Measurements from ENCODE around the gene NSMCE3. TPM values are rescaled to one million over a fixed set of nuclear protein-coding genes. Genes with fewer than 3 reads are reported as not detected.

The NSMCE3 gene
- total and polyA plus RNA-seq, 3 experiments from 2014 or later: 8.7 to 35.4 (median 8.8) TPM

- ChIA-PET CTCF (interaction anchor here (1.2 to 1.4 kb wide), 2 partner anchors 9 to 167 kb away, joined by 3 read pairs; no protein-coding TSS in a partner anchor), POLR2A (interaction anchor here (1.1 kb wide), 1 partner anchor 187 kb away, joined by 3 read pairs; no protein-coding TSS in a partner anchor)
- peak; percentile 28 to 78 (median 64) for DNase-seq
- H3K27me3 Mint-ChIP-seq: peaks cover 0 to 3% of the 10 kb centered on the region in 2 donors
- H3K9me3 Mint-ChIP-seq: no peaks in the 10 kb centered on the region
- Histone ChIP-seq H3K36me3 (ENCODE audit: insufficient read depth, low read length) (no peaks in the 10 kb centered on the region), H3K27me3 (ENCODE audit: insufficient read depth, low read length, poor library complexity, severe bottlenecking) (no peaks in the 10 kb centered on the region), H3K27ac (ENCODE audit: low read depth, low read length) (peak overlapping the region; percentile 86), H3K4me3 (ENCODE audit: low read length) (peak overlapping the region; percentile 71), H3K4me1 (ENCODE audit: insufficient read depth, low read length) (peaks cover 31% of the 10 kb centered on the region), H3K9me3 (ENCODE audit: low read length) (no peaks in the 10 kb centered on the region)
- peaks cover 0 to 18% (median 6%) of the 10 kb centered on the region in 3 donors for H3K36me3 Mint-ChIP-seq
- H3K4me3 Mint-ChIP-seq: peak overlapping the region; percentile 88 to 99 (median 99)
- peak overlapping the region; percentile 88 to 100 (median 98) for H3K27ac Mint-ChIP-seq
- H3K4me1 Mint-ChIP-seq: peaks cover 45 to 62% (median 57%) of the 10 kb centered on the region in 3 donors
These were observed 727 bp downstream of the NSMCE3 start for GRCh38 chr15:29268706-29269484.

GRCh38 chr15:29266052-29266582, 3.5 kb downstream of the NSMCE3 start:
- CTCF ChIA-PET: no interaction called here

GRCh38 chr15:29263289-29263688, 6.3 kb downstream of the NSMCE3 start:
- Mint-ChIP-seq H3K9me3 (no peaks in the 10 kb centered on the region), H3K4me1 (peaks cover 25 to 36% (median 32%) of the 10 kb centered on the region in 3 donors), H3K27me3 (no peaks in the 10 kb centered on the region), H3K27ac (peak overlapping the region in 4 of 8 donors; percentile 13 to 76 (median 20)), H3K36me3 (peaks cover 0 to 7% (median 6%) of the 10 kb centered on the region in 3 donors), H3K4me3 (no peak overlapping the region)
- peaks cover 25% of the 10 kb centered on the region for H3K4me1 ChIP-seq (ENCODE audit: insufficient read depth, low read length)
- no peak overlapping the region for H3K27ac ChIP-seq (ENCODE audit: low read depth, low read length)
- no peaks in the 10 kb centered on the region for H3K27me3 ChIP-seq (ENCODE audit: insufficient read depth, low read length, poor library complexity, severe bottlenecking)
- H3K36me3 ChIP-seq (ENCODE audit: insufficient read depth, low read length): no peaks in the 10 kb centered on the region
- POLR2A ChIA-PET: no interaction called here
- no peak overlapping the region for H3K4me3 ChIP-seq (ENCODE audit: low read length)
- no peak for DNase-seq
- CTCF ChIA-PET: no interaction called here
- no peaks in the 10 kb centered on the region for H3K9me3 ChIP-seq (ENCODE audit: low read length)

More at GRCh38 chr15:29266052-29266582, 3.5 kb downstream of the NSMCE3 start:
- no peaks in the 10 kb centered on the region for H3K27me3 ChIP-seq (ENCODE audit: insufficient read depth, low read length, poor library complexity, severe bottlenecking)
- no peak overlapping the region for H3K27ac ChIP-seq (ENCODE audit: low read depth, low read length)
- Mint-ChIP-seq H3K27me3 (peaks cover 0 to 3% of the 10 kb centered on the region in 2 donors), H3K4me3 (peak overlapping the region in 4 of 7 donors; percentile 9 to 58 (median 10)), H3K27ac (peak overlapping the region in 4 of 8 donors; percentile 24 to 93 (median 41)), H3K4me1 (peaks cover 44 to 57% (median 55%) of the 10 kb centered on the region in 3 donors), H3K36me3 (peaks cover 0 to 18% (median 6%) of the 10 kb centered on the region in 3 donors), H3K9me3 (no peaks in the 10 kb centered on the region)
- no peak for DNase-seq
- POLR2A ChIA-PET: no interaction called here
- H3K4me1 ChIP-seq (ENCODE audit: insufficient read depth, low read length): peaks cover 39% of the 10 kb centered on the region
- no peaks in the 10 kb centered on the region for H3K9me3 ChIP-seq (ENCODE audit: low read length)
- H3K36me3 ChIP-seq (ENCODE audit: insufficient read depth, low read length): no peaks in the 10 kb centered on the region
- no peak overlapping the region for H3K4me3 ChIP-seq (ENCODE audit: low read length)

GRCh38 chr15:29262738-29263137, 6.9 kb downstream of the NSMCE3 start:
- Mint-ChIP-seq H3K27ac (peak overlapping the region in 2 of 8 donors; percentile 36 to 42), H3K4me1 (peaks cover 22 to 30% (median 26%) of the 10 kb centered on the region in 3 donors), H3K4me3 (no peak overlapping the region), H3K9me3 (no peaks in the 10 kb centered on the region), H3K36me3 (peaks cover 0 to 7% (median 6%) of the 10 kb centered on the region in 3 donors), H3K27me3 (no peaks in the 10 kb centered on the region)
- CTCF ChIA-PET: no interaction called here
- no peaks in the 10 kb centered on the region for H3K9me3 ChIP-seq (ENCODE audit: low read length)
- H3K27me3 ChIP-seq (ENCODE audit: insufficient read depth, low read length, poor library complexity, severe bottlenecking): no peaks in the 10 kb centered on the region
- H3K4me3 ChIP-seq (ENCODE audit: low read length): no peak overlapping the region
- no peaks in the 10 kb centered on the region for H3K36me3 ChIP-seq (ENCODE audit: insufficient read depth, low read length)
- peaks cover 20% of the 10 kb centered on the region for H3K4me1 ChIP-seq (ENCODE audit: insufficient read depth, low read length)
- no peak overlapping the region for H3K27ac ChIP-seq (ENCODE audit: low read depth, low read length)
- DNase-seq: peak in 1 of 5 donors; percentile 46
- POLR2A ChIA-PET: no interaction called here

GRCh38 chr15:29260896-29261295, 8.7 kb downstream of the NSMCE3 start:
- Histone ChIP-seq H3K36me3 (ENCODE audit: insufficient read depth, low read length) (no peaks in the 10 kb centered on the region), H3K4me3 (ENCODE audit: low read length) (no peak overlapping the region), H3K9me3 (ENCODE audit: low read length) (no peaks in the 10 kb centered on the region), H3K4me1 (ENCODE audit: insufficient read depth, low read length) (peaks cover 8% of the 10 kb centered on the region), H3K27me3 (ENCODE audit: insufficient read depth, low read length, poor library complexity, severe bottlenecking) (no peaks in the 10 kb centered on the region), H3K27ac (ENCODE audit: low read depth, low read length) (no peak overlapping the region)
- Mint-ChIP-seq H3K9me3 (no peaks in the 10 kb centered on the region), H3K27ac (no peak overlapping the region), H3K4me3 (no peak overlapping the region), H3K4me1 (peaks cover 3 to 12% (median 8%) of the 10 kb centered on the region in 3 donors), H3K36me3 (peaks cover 0 to under 1% (median 0%) of the 10 kb centered on the region in 3 donors), H3K27me3 (peaks cover 0 to 2% of the 10 kb centered on the region in 2 donors)
- ChIA-PET CTCF (no interaction called here), POLR2A (no interaction called here)
- DNase-seq: no peak

- Mint-ChIP-seq H3K27me3 (peaks cover 0 to 14% of the 10 kb centered on the region in 2 donors), H3K9me3 (no peaks in the 10 kb centered on the region), H3K4me1 (peaks cover 0 to under 1% (median 0%) of the 10 kb centered on the region in 3 donors), H3K36me3 (no peaks in the 10 kb centered on the region), H3K27ac (no peak overlapping the region), H3K4me3 (no peak overlapping the region)
- no peaks in the 10 kb centered on the region for H3K9me3 ChIP-seq (ENCODE audit: low read length)
- no peaks in the 10 kb centered on the region for H3K27me3 ChIP-seq (ENCODE audit: insufficient read depth, low read length, poor library complexity, severe bottlenecking)
- CTCF ChIA-PET: interaction anchor here (1.5 kb wide), 1 partner anchor 10 kb away, joined by 3 read pairs; no protein-coding TSS in a partner anchor
- no peaks in the 10 kb centered on the region for H3K36me3 ChIP-seq (ENCODE audit: insufficient read depth, low read length)
- no peak for DNase-seq
- H3K4me3 ChIP-seq (ENCODE audit: low read length): no peak overlapping the region
- POLR2A ChIA-PET: no interaction called here
- peaks cover 8% of the 10 kb centered on the region for H3K4me1 ChIP-seq (ENCODE audit: insufficient read depth, low read length)
- no peak overlapping the region for H3K27ac ChIP-seq (ENCODE audit: low read depth, low read length)
These were observed 10.4 kb downstream of the NSMCE3 start for GRCh38 chr15:29259233-29259632.

GRCh38 chr15:29252234-29252633, 17.4 kb downstream of the NSMCE3 start:
- no peak overlapping the region for H3K4me3 ChIP-seq (ENCODE audit: low read length)
- H3K27me3 ChIP-seq (ENCODE audit: insufficient read depth, low read length, poor library complexity, severe bottlenecking): no peaks in the 10 kb centered on the region
- Mint-ChIP-seq H3K4me3 (no peak overlapping the region), H3K9me3 (no peaks in the 10 kb centered on the region), H3K4me1 (no peaks in the 10 kb centered on the region), H3K36me3 (no peaks in the 10 kb centered on the region), H3K27ac (no peak overlapping the region), H3K27me3 (peaks cover 0 to 21% of the 10 kb centered on the region in 2 donors)
- H3K4me1 ChIP-seq (ENCODE audit: insufficient read depth, low read length): no peaks in the 10 kb centered on the region
- DNase-seq: no peak
- no peaks in the 10 kb centered on the region for H3K36me3 ChIP-seq (ENCODE audit: insufficient read depth, low read length)
- ChIA-PET CTCF (no interaction called here), POLR2A (no interaction called here)
- H3K9me3 ChIP-seq (ENCODE audit: low read length): no peaks in the 10 kb centered on the region
- no peak overlapping the region for H3K27ac ChIP-seq (ENCODE audit: low read depth, low read length)

- no peak overlapping the region for H3K27ac Mint-ChIP-seq
- CTCF ChIA-PET: no interaction called here
These were observed 25.1 kb downstream of the NSMCE3 start for GRCh38 chr15:29244544-29244943.

More at GRCh38 chr15:29244544-29244943, 25.1 kb downstream of the NSMCE3 start:
- H3K27me3 ChIP-seq (ENCODE audit: insufficient read depth, low read length, poor library complexity, severe bottlenecking): no peaks in the 10 kb centered on the region
- POLR2A ChIA-PET: no interaction called here
- Mint-ChIP-seq H3K4me1 (no peaks in the 10 kb centered on the region), H3K36me3 (no peaks in the 10 kb centered on the region), H3K27me3 (peaks cover 6 to 16% of the 10 kb centered on the region in 2 donors), H3K4me3 (no peak overlapping the region), H3K9me3 (peaks cover 0 to 2% (median 0%) of the 10 kb centered on the region in 5 donors)
- no peaks in the 10 kb centered on the region for H3K9me3 ChIP-seq (ENCODE audit: low read length)
- no peaks in the 10 kb centered on the region for H3K4me1 ChIP-seq (ENCODE audit: insufficient read depth, low read length)
- H3K27ac ChIP-seq (ENCODE audit: low read depth, low read length): no peak overlapping the region
- no peak for DNase-seq
- H3K36me3 ChIP-seq (ENCODE audit: insufficient read depth, low read length): no peaks in the 10 kb centered on the region
- no peak overlapping the region for H3K4me3 ChIP-seq (ENCODE audit: low read length)

All from CD8-positive, alpha-beta memory T cell (primary cell).